Skeletal muscle tissue (tissue), 4 donors: Measurements from ENCODE around the gene AVP. TPM values are rescaled to one million over a fixed set of nuclear protein-coding genes. Genes with fewer than 3 reads are reported as not detected.

Source experiments
- H3K27ac ChIP-seq: one replicate; pipeline ENCODE4 v1.7.0; 2013; ENCODE audit warnings: mild to moderate bottlenecking, low read depth, low read length, inconsistent platforms
- H3K27me3 ChIP-seq, 3 donors: one replicate each; pipeline ENCODE4 v1.7.0; 2013; ENCODE audit warnings: low read length in 3 of 3; ENCODE audit not compliant: control insufficient read depth in 3 of 3, insufficient read depth in 3 of 3
- H3K36me3 ChIP-seq, 3 donors: one replicate each; pipeline ENCODE4 v1.7.0; 2013; ENCODE audit warnings: low read length in 3 of 3; ENCODE audit not compliant: control insufficient read depth in 3 of 3, insufficient read depth in 3 of 3
- H3K4me1 ChIP-seq, 3 donors: one replicate each; pipeline ENCODE4 v1.7.0; 2013; ENCODE audit warnings: low read length in 3 of 3, mild to moderate bottlenecking in 3 of 3; ENCODE audit not compliant: control insufficient read depth in 3 of 3, insufficient read depth in 3 of 3
- H3K4me3 ChIP-seq, 3 donors: one replicate each; pipeline ENCODE4 v1.7.0; 2013; ENCODE audit warnings: low read length in 3 of 3
- H3K9ac ChIP-seq, 3 donors: one replicate each; pipeline ENCODE4 v1.7.0; 2013; ENCODE audit warnings: low read length in 3 of 3, mild to moderate bottlenecking in 3 of 3, moderate library complexity in 2 of 3, low read depth in 1 of 3
- H3K9me3 ChIP-seq, 3 donors: one replicate each; pipeline ENCODE4 v1.7.0; 2013; ENCODE audit warnings: low read length in 3 of 3; ENCODE audit not compliant: control insufficient read depth in 3 of 3
- total RNA-seq: library from RNA; depleted of rRNA; stranded (reverse); fragments of >200 nt; gene quantifications from one replicate; pipeline ENCODE4 v1.2.3, GENCODE V29; 2014
- donor health status: Osteomylitis.

The AVP gene
- total RNA-seq, 1 donor from 2014 or later = not detected

DNA sequence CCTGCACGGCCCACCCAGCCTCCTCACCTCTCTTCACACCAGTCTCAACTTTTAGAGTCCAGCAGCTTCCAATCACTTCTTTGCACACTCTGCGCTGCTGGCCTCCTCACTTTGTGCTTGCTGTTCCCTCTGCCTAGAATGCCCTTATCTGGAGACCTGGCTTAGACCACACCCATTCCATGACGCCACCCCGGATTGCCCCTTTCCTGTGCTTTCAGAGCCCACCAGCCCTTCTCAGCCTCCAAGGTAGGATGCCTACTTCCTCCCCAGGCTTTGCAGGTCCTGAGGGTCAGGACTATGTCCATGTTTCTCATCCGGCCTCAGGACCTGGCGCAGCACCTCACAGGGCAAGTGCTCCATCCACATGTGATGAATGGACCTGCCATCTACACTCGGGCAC lies 27.0 kb upstream of the AVP start:
- Histone ChIP-seq H3K4me1 (peaks cover 4 to 12% (median 4%) of the 10 kb centered on the region in 3 donors), H3K36me3 (peaks cover 6 to 24% (median 20%) of the 10 kb centered on the region in 3 donors), H3K9ac (no peak overlapping the region), H3K27ac (no peak overlapping the region), H3K27me3 (no peaks in the 10 kb centered on the region), H3K9me3 (no peaks in the 10 kb centered on the region), H3K4me3 (no peak overlapping the region)

DNA sequence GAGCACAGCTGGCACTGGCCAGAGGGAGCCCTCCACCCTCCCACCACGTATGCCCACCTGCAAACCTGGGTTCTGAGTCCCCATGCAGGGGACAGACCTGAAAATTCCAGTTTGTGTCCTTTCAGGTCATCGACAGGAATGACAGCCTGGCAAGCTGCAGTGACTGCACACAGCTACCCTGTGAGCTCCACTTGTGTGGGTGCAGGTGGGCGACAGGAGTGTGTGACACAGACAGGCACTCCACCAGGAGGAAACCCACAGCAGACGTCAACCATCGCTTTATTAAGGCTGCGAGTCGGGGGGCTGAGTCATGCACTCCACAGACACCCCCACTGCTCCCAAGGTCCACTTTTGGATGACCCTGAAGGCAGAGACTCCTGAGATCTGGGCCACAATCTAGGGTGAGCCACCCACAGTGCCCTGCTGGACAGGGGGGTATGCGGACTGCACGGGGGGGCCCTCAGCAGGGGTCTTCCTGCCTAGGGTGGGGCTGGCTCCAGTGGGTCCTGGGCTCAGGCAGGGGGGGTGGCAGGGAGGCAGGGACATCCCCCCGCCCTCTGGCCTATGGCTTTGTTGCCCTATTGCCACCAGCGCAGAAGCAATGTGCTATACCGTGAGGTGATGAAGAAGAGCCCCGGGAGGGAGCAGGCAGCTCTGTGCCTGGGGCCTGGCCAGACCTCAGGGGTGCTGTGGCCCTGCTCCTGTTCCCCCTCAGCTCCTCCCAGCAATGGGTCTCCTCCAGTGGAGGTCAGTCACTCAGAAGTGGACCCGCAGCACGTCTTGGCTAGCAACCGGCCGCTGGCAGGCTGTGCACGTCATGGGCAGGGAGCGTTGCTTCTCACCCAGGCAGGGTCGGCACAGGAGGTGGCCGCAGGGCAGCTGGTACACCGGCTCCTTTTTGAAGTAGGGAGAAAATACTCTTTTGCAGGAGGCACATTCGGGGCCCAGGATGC lies 25.1 kb upstream of the AVP start:
- Histone ChIP-seq H3K4me3 (no peak overlapping the region), H3K27me3 (no peaks in the 10 kb centered on the region), H3K36me3 (peaks cover 6 to 21% (median 21%) of the 10 kb centered on the region in 3 donors), H3K27ac (no peak overlapping the region), H3K9me3 (no peaks in the 10 kb centered on the region), H3K4me1 (peaks cover 0 to 6% (median 0%) of the 10 kb centered on the region in 3 donors), H3K9ac (no peak overlapping the region)

DNA sequence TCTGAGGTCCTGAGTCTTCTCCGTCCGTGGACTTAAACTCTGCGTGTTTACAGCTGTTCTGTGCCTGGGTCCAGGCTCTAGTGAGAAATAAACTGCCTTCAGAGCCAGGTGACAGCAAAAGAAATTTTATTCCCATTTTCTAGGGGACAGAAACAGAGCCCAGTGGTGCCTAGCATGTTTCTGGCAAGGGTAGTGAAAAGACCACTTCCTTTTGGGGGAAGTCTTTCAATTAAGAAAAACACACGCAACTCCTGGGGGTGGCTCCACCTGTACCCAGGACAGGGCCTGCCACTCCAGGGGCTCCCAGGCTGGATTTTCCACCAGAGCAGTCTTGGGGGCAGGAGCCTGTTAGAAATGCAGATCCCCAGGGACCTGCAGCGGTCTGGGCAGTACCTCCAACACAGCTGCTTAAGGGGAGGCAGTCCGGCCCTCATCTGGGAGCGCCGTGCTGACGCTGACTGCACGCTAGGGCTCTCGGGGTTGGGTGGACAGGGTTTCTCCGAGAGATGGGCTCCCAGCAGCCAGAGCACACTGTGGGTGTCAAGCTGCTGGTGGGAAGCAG lies 23.0 kb upstream of the AVP start:
- Histone ChIP-seq H3K27ac (no peak overlapping the region), H3K9ac (no peak overlapping the region), H3K4me1 (peaks cover 0 to 15% (median 0%) of the 10 kb centered on the region in 3 donors), H3K9me3 (no peaks in the 10 kb centered on the region), H3K4me3 (no peak overlapping the region), H3K27me3 (no peaks in the 10 kb centered on the region), H3K36me3 (peaks cover 6 to 17% (median 16%) of the 10 kb centered on the region in 3 donors)

DNA sequence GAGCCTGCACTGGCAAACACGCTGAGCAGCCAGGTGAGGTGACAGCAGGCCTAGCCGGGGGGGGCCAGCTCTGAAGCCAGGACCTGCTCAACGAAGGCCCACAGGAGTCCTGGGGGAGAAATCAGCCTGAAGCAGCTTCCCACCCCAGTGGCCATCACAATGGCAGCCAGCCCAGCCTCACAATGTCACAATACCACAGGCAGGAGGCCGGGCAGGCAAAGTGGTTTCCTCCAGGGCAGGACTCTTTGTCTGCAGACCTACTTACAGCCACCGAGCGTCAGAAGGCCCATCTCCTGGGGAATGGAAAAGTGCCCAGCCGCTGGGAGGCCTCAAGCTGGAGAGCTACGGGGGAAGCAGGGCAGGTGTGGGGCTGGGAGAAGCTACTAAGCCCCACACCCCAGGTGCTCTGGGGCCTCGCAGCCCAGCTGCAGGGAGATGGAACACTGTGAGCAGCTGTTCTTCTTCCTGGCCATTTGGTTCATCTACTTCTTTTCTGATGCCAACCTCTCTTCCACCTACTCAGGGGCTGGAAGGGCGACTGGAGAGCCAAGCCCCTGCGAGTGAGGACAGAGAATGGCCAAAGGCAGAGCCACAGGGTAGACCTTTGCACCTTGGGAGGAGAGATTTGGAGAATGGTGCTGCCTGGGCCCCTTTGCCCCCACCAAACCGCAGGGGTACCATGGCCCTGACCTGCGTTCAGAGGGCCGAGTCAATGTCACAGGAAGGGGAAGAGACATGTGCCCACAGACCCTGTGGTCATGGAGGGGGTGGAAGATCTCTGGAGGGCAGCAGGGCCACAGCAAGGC lies 22.3 kb upstream of the AVP start:
- Histone ChIP-seq H3K27ac (no peak overlapping the region), H3K4me1 (peaks cover 0 to 20% (median 0%) of the 10 kb centered on the region in 3 donors), H3K9ac (no peak overlapping the region), H3K27me3 (no peaks in the 10 kb centered on the region), H3K36me3 (peaks cover 6 to 17% (median 16%) of the 10 kb centered on the region in 3 donors), H3K9me3 (no peaks in the 10 kb centered on the region), H3K4me3 (no peak overlapping the region)

DNA sequence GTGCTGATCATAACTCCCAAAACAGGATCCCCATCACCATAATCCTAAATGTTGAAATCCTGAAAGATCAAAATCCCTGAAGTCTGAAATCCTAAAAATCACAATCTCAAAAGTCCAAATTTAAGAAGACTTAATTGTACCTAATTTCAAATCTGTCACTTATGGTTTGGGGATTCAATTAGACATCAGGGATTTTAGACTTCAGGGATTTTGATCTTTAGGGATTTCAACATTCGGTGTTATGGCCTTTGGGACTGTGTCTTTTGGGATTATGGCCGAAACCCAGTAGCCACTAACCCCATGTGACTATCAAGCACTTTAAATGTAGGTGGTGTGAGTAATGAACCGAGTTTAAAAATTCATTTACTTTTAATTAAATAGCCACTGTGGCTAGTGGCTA lies 21.7 kb upstream of the AVP start:
- no peak overlapping the region for H3K4me3 ChIP-seq
- H3K9me3 ChIP-seq = no peaks in the 10 kb centered on the region
- H3K27ac ChIP-seq = no peak overlapping the region
- H3K9ac ChIP-seq = no peak overlapping the region
- H3K4me1 ChIP-seq = peaks cover 0 to 15% (median 0%) of the 10 kb centered on the region in 3 donors
- H3K36me3 ChIP-seq = peaks cover 6 to 16% (median 14%) of the 10 kb centered on the region in 3 donors
- H3K27me3 ChIP-seq = no peaks in the 10 kb centered on the region

DNA sequence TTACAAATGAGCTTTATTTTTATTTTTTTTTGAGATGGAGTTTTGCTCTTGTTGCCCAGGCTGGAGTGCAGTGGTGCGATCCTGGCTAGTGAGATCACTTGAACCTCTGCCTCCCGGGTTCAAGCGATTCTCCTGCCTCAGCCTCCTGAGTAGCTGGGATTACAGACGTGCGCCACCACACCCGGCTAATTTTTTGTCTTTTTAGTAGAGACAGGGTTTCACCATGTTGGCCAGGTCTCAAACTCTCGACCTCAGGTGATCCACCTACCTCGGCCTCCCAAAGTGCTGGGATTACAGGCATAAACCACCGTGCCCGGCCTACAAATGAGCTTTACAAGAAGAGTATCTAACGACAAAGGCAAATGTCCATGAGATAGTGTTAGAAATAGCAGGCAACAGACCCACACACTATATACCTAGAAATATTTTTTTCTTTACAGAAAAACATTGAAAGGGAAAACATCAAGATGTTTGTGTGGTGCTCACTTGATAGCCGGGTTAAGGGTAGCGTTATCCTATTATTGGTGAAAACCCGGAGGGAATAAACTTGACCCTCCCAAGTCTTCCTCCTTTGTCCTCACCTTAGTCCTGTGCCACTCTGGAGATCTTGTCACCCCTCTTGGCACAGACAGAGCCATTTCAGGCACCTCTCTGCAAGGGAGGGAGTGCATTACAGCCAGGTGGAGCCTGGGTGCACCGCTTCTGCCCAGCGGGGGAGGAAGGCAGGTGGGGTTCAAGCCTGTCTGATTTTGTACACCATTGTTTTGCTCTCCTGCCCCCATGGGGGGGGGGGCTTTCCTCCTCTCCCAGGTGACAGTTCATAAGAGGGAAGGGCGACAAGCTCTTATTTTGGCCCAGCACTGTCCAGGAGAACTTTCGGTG lies 21.0 kb upstream of the AVP start:
- no peaks in the 10 kb centered on the region for H3K9me3 ChIP-seq
- peaks cover 0 to 15% (median 0%) of the 10 kb centered on the region in 3 donors for H3K4me1 ChIP-seq
- H3K27me3 ChIP-seq = peaks cover 0 to 3% (median 0%) of the 10 kb centered on the region in 3 donors
- H3K4me3 ChIP-seq = no peak overlapping the region
- no peak overlapping the region for H3K9ac ChIP-seq
- no peak overlapping the region for H3K27ac ChIP-seq
- H3K36me3 ChIP-seq = peaks cover 6 to 16% (median 14%) of the 10 kb centered on the region in 3 donors

DNA sequence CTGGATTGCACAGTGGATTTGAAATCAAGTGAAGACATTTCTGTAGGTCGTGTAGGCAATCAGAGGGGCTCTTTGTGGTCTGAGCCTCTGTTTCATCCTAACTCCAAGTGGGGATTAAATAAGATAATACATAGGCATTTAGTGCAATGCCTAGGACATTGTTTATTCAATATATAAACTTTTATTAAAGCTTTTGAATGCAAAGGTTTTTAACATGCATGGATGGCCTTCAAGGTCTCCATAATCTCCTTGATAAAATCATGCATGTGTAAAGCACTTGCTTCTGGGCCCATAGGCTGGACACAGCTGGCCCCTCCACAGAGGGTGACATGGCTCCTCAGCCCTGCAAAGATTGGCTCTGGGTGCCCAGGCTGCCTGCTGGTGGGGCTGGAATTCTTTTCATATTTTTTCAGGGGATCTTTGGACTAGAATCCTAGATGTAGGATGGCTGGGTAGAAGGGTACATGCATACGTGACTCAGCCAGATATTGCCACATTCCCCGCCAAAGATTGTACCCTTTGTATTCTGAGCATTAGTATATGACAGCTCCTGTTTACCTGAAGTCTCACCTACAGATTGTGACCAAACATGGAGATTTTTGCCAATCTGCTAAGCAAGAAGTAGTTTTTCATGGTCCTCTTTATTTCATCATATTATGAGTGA lies 19.0 kb upstream of the AVP start:
- Histone ChIP-seq H3K4me1 (peaks cover 0 to 15% (median 0%) of the 10 kb centered on the region in 3 donors), H3K9me3 (no peaks in the 10 kb centered on the region), H3K36me3 (peaks cover 0 to 6% (median 2%) of the 10 kb centered on the region in 3 donors), H3K4me3 (no peak overlapping the region), H3K9ac (no peak overlapping the region), H3K27ac (no peak overlapping the region), H3K27me3 (peaks cover 0 to 3% (median 0%) of the 10 kb centered on the region in 3 donors)

DNA sequence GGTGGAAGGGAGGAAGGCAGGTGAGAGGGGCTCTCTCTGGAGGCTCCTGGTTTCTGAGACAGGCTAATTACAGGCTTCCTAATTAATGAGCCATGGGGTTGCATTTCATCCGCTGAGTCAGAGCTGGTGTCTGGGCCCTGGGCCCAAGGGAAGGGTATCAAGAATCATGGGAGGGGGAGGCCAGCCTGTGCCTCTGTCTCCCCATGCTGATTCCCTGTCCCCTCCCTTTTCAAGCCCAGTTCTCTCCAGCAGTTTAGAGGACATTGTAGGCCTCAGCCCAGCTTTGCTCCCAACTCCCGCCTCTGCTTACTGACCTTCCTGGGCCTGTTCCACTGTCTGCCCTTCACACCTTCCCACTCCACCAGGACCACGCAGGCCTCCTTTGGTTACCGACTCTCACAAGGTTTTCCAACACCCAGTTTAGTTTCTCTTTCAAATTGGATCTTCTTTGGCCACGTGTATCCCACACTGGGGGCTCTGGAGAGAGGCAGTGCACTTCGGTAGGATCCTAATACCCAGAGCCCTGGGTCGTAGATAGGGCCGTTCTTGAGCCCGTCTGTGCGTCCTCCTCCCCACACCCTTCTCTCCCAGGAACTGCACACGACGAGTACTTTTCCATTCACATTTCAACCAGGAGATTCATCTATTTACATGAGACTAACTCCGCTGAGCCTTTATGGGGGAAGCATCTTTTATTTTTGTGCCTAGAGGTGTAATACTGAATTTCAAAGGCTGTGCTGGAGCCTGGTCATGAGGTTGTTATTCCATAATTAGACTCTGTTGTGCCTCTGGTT lies 18.2 kb upstream of the AVP start:
- H3K4me1 ChIP-seq = peaks cover 0 to 15% (median 0%) of the 10 kb centered on the region in 3 donors
- H3K27ac ChIP-seq = no peak overlapping the region
- no peaks in the 10 kb centered on the region for H3K9me3 ChIP-seq
- H3K4me3 ChIP-seq = no peak overlapping the region
- H3K9ac ChIP-seq = no peak overlapping the region
- peaks cover 0 to 3% (median 0%) of the 10 kb centered on the region in 3 donors for H3K36me3 ChIP-seq
- H3K27me3 ChIP-seq = peaks cover 0 to 3% (median 0%) of the 10 kb centered on the region in 3 donors
